Measurements from ENCODE around the gene DSE. TPM values are rescaled to one million over a fixed set of nuclear protein-coding genes. Genes with fewer than 3 reads are reported as not detected.

Gene DSE
- total and polyA plus RNA-seq, 2 donors (not counting 1 experiment from before 2014, with no cell fraction given), result 71.0 to 89.2 TPM

DNA sequence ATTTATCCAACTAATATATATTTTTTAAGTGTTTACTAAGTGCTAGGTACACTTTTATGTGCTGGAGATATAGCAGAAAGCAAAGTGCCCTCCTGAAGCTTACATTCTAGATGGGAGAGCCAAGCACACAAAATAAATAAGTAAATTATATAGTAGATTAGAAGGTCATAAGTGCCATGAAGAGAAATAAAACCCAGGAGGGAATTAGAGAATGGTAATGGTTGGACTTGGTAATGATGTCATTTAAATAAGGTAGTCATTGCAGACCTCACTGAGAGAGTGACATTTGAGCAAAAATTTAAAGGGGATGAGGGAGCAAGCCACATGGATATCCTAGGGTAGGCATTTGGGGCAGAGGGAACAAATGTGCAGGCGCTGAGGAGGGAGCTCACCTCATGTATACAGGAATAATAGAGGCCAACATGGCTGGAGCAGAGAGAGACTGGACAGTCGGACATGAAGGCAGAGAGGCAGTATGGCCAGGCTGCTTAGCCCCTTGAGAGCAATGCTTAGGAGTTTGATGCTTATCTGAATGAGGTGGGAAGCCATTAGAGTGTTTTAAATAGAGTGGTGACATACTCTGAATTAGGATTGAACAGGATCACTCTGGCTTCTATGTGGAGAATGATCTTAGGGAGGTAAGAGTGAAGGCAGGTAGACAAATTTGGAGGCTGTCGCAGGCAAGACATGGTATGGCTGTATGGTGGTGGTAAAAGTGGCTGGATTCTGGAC, 14.1 kb downstream of the DSE start:
- no peak overlapping the region for H3K4me3 ChIP-seq (replicated peaks in 1 of 4; ENCODE audit: control extremely low read depth in 1 of 4, insufficient read depth in 1 of 4, low read depth in 3 of 4, low read length in 4 of 4)
- peaks cover 25% of the 10 kb centered on the region for H3K79me2 ChIP-seq (ENCODE audit: control insufficient read depth, insufficient read depth, low read length)
- H3K27ac ChIP-seq (ENCODE audit: insufficient read depth, low read length), result peak overlapping the region; percentile 36
- no peaks in the 10 kb centered on the region for H3K36me3 ChIP-seq (ENCODE audit: control insufficient read depth, insufficient read depth, low read length)
- H3K9ac ChIP-seq (ENCODE audit: insufficient read depth, low read length), result no peak overlapping the region
- peaks cover 28% of the 10 kb centered on the region for H3K4me1 ChIP-seq (ENCODE audit: control insufficient read depth, extremely low read depth, insufficient read depth, low read length)
- no peak overlapping the region for H3K4me2 ChIP-seq (ENCODE audit: extremely low read depth, insufficient read depth, low read length)
- H4K20me1 ChIP-seq (ENCODE audit: control insufficient read depth, extremely low read depth, insufficient read depth, low read length), result no peaks in the 10 kb centered on the region
- no peak overlapping the region for H2AFZ ChIP-seq (ENCODE audit: low read length)
- TF ChIP-seq EZH2 (IDR thresholded peaks at IDR 0.05; ENCODE audit: low read length, missing control alignments), result no peak
- TF ChIP-seq, protein P1, sequence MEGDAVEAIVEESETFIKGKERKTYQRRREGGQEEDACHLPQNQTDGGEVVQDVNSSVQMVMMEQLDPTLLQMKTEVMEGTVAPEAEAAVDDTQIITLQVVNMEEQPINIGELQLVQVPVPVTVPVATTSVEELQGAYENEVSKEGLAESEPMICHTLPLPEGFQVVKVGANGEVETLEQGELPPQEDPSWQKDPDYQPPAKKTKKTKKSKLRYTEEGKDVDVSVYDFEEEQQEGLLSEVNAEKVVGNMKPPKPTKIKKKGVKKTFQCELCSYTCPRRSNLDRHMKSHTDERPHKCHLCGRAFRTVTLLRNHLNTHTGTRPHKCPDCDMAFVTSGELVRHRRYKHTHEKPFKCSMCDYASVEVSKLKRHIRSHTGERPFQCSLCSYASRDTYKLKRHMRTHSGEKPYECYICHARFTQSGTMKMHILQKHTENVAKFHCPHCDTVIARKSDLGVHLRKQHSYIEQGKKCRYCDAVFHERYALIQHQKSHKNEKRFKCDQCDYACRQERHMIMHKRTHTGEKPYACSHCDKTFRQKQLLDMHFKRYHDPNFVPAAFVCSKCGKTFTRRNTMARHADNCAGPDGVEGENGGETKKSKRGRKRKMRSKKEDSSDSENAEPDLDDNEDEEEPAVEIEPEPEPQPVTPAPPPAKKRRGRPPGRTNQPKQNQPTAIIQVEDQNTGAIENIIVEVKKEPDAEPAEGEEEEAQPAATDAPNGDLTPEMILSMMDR (conservative IDR thresholded peaks at IDR 0.05 in 1 of 2, IDR thresholded peaks at IDR 0.05 in 1 of 2; ENCODE audit: low read depth in 1 of 2, low read length in 2 of 2), result no peak
- DNase-seq (ENCODE audit: low read depth in 2 of 2), result no peak
- H3K9me3 ChIP-seq (ENCODE audit: control insufficient read depth, insufficient read depth, low read depth, low read length), result no peaks in the 10 kb centered on the region
- H3K27me3 ChIP-seq (ENCODE audit: control insufficient read depth, insufficient read depth, low read length), result no peaks in the 10 kb centered on the region

DNA sequence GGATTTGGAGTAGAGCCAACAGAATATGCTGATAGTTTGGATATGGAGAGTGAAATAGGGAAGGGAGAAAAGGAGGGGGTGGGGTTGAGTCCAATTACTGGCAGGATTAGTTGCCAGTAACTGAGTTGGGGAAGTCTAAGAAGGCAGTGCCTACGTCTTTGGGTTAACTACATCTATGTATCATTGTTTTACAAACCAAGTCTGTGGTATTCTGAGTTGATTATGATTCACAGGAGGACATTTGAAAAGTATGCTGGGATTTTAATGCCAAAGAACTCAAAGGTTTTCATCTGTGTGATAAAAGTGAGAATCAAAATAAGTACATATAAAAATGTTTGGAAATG, 14.7 kb downstream of the DSE start:
- Histone ChIP-seq H3K4me1 (ENCODE audit: control insufficient read depth, extremely low read depth, insufficient read depth, low read length) (peaks cover 28% of the 10 kb centered on the region), H3K4me3 (replicated peaks in 1 of 4; ENCODE audit: control extremely low read depth in 1 of 4, insufficient read depth in 1 of 4, low read depth in 3 of 4, low read length in 4 of 4) (no peak overlapping the region), H3K27me3 (ENCODE audit: control insufficient read depth, insufficient read depth, low read length) (no peaks in the 10 kb centered on the region), H3K79me2 (ENCODE audit: control insufficient read depth, insufficient read depth, low read length) (peaks cover 26% of the 10 kb centered on the region), H3K4me2 (ENCODE audit: extremely low read depth, insufficient read depth, low read length) (no peak overlapping the region), H3K9ac (ENCODE audit: insufficient read depth, low read length) (no peak overlapping the region), H2AFZ (ENCODE audit: low read length) (no peak overlapping the region), H3K36me3 (ENCODE audit: control insufficient read depth, insufficient read depth, low read length) (no peaks in the 10 kb centered on the region), H4K20me1 (ENCODE audit: control insufficient read depth, extremely low read depth, insufficient read depth, low read length) (no peaks in the 10 kb centered on the region), H3K27ac (ENCODE audit: insufficient read depth, low read length) (peak overlapping the region; percentile 36), H3K9me3 (ENCODE audit: control insufficient read depth, insufficient read depth, low read depth, low read length) (no peaks in the 10 kb centered on the region)
- peak in 1 of 2 donors; percentile 91 for DNase-seq (ENCODE audit: low read depth in 2 of 2)
- TF ChIP-seq EZH2 (IDR thresholded peaks at IDR 0.05; ENCODE audit: low read length, missing control alignments), result no peak
- TF ChIP-seq, protein P1 (conservative IDR thresholded peaks at IDR 0.05 in 1 of 2, IDR thresholded peaks at IDR 0.05 in 1 of 2; ENCODE audit: low read depth in 1 of 2, low read length in 2 of 2), result no peak

DNA sequence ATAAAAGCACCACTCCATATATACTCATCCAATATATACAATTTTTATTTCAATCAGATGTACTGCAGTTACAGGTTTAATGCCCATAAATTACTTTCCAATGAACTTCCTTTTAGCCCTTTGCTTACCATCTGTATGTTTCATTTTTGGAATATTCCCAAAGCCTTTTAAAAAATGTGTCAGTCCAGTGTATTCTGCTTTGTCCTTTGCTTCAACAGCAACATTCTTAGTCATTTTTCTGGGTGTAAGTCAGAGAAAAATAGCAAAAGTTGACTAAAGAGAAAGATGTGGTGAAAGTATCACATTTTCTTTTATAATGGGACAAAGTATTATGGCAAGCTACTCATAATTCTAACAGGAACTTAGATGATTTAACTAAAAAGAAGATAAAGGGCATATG, 15.2 kb downstream of the DSE start:
- H3K27me3 ChIP-seq (ENCODE audit: control insufficient read depth, insufficient read depth, low read length), result no peaks in the 10 kb centered on the region
- no peak overlapping the region for H3K4me3 ChIP-seq (replicated peaks in 1 of 4; ENCODE audit: control extremely low read depth in 1 of 4, insufficient read depth in 1 of 4, low read depth in 3 of 4, low read length in 4 of 4)
- no peaks in the 10 kb centered on the region for H3K36me3 ChIP-seq (ENCODE audit: control insufficient read depth, insufficient read depth, low read length)
- peaks cover 28% of the 10 kb centered on the region for H3K4me1 ChIP-seq (ENCODE audit: control insufficient read depth, extremely low read depth, insufficient read depth, low read length)
- no peak overlapping the region for H2AFZ ChIP-seq (ENCODE audit: low read length)
- H3K9ac ChIP-seq (ENCODE audit: insufficient read depth, low read length), result no peak overlapping the region
- TF ChIP-seq EZH2 (IDR thresholded peaks at IDR 0.05; ENCODE audit: low read length, missing control alignments), result no peak
- peak overlapping the region; percentile 34 for H3K27ac ChIP-seq (ENCODE audit: insufficient read depth, low read length)
- H3K4me2 ChIP-seq (ENCODE audit: extremely low read depth, insufficient read depth, low read length), result peak overlapping the region; percentile 20
- H3K79me2 ChIP-seq (ENCODE audit: control insufficient read depth, insufficient read depth, low read length), result peaks cover 30% of the 10 kb centered on the region
- H3K9me3 ChIP-seq (ENCODE audit: control insufficient read depth, insufficient read depth, low read depth, low read length), result no peaks in the 10 kb centered on the region
- DNase-seq (ENCODE audit: low read depth in 2 of 2), result peak in 1 of 2 donors; percentile 58
- no peaks in the 10 kb centered on the region for H4K20me1 ChIP-seq (ENCODE audit: control insufficient read depth, extremely low read depth, insufficient read depth, low read length)
